Mesendoderm (in vitro differentiated cells): Measurements from ENCODE around the gene DACT3.

Experiments used
- DNase-seq: peaks from one replicate; pipeline ENCODE4 v3.0.0; 2013
- H2AK5ac ChIP-seq: 2 replicates; pipeline ENCODE4 v1.6.1; 2013; ENCODE audit warnings: low read length, inconsistent platforms
- H2BK120ac ChIP-seq: 2 replicates; pipeline ENCODE4 v1.6.1; 2013; ENCODE audit warnings: low read depth, mild to moderate bottlenecking, low read length, moderate library complexity, mixed read lengths
- H2BK15ac ChIP-seq: replicated peaks from 2 replicates; pipeline ENCODE4 v1.6.1; 2013; ENCODE audit warnings: low read depth, mild to moderate bottlenecking, moderate library complexity
- H2BK5ac ChIP-seq: 2 replicates; pipeline ENCODE4 v1.6.1; 2013; ENCODE audit warnings: low read length, inconsistent platforms
- H3K18ac ChIP-seq: 2 replicates; pipeline ENCODE4 v1.6.1; 2013; ENCODE audit warnings: mild to moderate bottlenecking, low read length, mixed read lengths
- H3K23ac ChIP-seq: one replicate; pipeline ENCODE4 v1.6.1; 2013; ENCODE audit warnings: low read length
- H3K27ac ChIP-seq: 2 replicates; pipeline ENCODE4 v1.5.1; 2013; ENCODE audit warnings: low read depth, mild to moderate bottlenecking, inconsistent platforms, low read length, moderate library complexity
- H3K27me3 ChIP-seq: 2 replicates; pipeline ENCODE4 v1.6.1; 2013; ENCODE audit warnings: low read length, control low read depth, mild to moderate bottlenecking, inconsistent platforms; ENCODE audit not compliant: insufficient read depth, poor library complexity
- H3K36me3 ChIP-seq: 2 replicates; pipeline ENCODE4 v1.6.1; 2013; ENCODE audit warnings: low read length, inconsistent platforms; ENCODE audit not compliant: control insufficient read depth, insufficient read depth
- H3K4ac ChIP-seq: one replicate; pipeline ENCODE4 v1.6.1; 2013; ENCODE audit warnings: low read depth, mild to moderate bottlenecking, low read length, moderate library complexity
- H3K4me1 ChIP-seq: 2 replicates; pipeline ENCODE4 v1.6.1; 2013; ENCODE audit warnings: low read depth, low read length, inconsistent platforms; ENCODE audit not compliant: control insufficient read depth
- H3K4me2 ChIP-seq: 2 replicates; pipeline ENCODE4 v1.6.1; 2013; ENCODE audit warnings: low read length
- H3K4me3 ChIP-seq: 2 replicates; pipeline ENCODE4 v1.5.1; 2013; ENCODE audit warnings: mild to moderate bottlenecking, low read length
- H3K56ac ChIP-seq: one replicate; pipeline ENCODE4 v1.6.1; 2013; ENCODE audit warnings: low read length
- H3K79me1 ChIP-seq: 2 replicates; pipeline ENCODE4 v1.6.1; 2013; ENCODE audit warnings: low read length, inconsistent platforms
- H3K79me2 ChIP-seq: 2 replicates; pipeline ENCODE4 v1.6.1; 2013; ENCODE audit warnings: mild to moderate bottlenecking, low read length; ENCODE audit not compliant: control insufficient read depth, insufficient read depth
- H3K9ac ChIP-seq: 2 replicates; pipeline ENCODE4 v1.6.1; 2013; ENCODE audit warnings: low read length, inconsistent platforms
- H4K5ac ChIP-seq: one replicate; pipeline ENCODE4 v1.6.1; 2013; ENCODE audit warnings: low read length
- H4K8ac ChIP-seq: one replicate; pipeline ENCODE4 v1.6.1; 2013; ENCODE audit warnings: low read depth, mild to moderate bottlenecking, control low read depth, low read length, moderate library complexity
- whole genome bisulfite sequencing: extraction: QIAGEN DNeasy Blood & Tissue Kit; methylation state at CpG from one replicate; pipeline ENCODE4 v1.1.7; 2013; ENCODE audit warnings: low lambda C conversion rate, missing lambda C conversion rate; ENCODE audit not compliant: insufficient coverage; ENCODE audit errors: extremely low coverage; 5-methylcytosine and 5-hydroxymethylcytosine counted together

DACT3 gene

GRCh38 chr19:46601318-46602224, 59.4 kb downstream of the DACT3 start, which contains the start of gene CALM3:
TSS of gene CALM3 (plus strand) at chr19:46601330. CDS start at chr19:46601435, 105 bp downstream.
- Histone ChIP-seq H3K4me2 (peak within 1 kb of the TSS; percentile 79), H3K18ac (peak within 1 kb of the TSS; percentile 99), H3K4ac (peak within 1 kb of the TSS; percentile 98), H3K79me1 (peaks cover 21% of the 10 kb centered on the region), H2BK15ac (no peak within 1 kb of the TSS), H2AK5ac (no peak within 1 kb of the TSS), H3K9ac (peak within 1 kb of the TSS; percentile 99), H2BK120ac (peak within 1 kb of the TSS; percentile 92), H4K8ac (peak within 1 kb of the TSS; percentile 7), H3K36me3 (peaks cover 4% of the 10 kb centered on the region), H3K4me3 (peak within 1 kb of the TSS; percentile 99), H4K5ac (no peak within 1 kb of the TSS), H3K56ac (peak within 1 kb of the TSS; percentile 96), H3K23ac (no peak within 1 kb of the TSS), H2BK5ac (peak within 1 kb of the TSS; percentile 97), H3K27ac (peak within 1 kb of the TSS; percentile 72), H3K27me3 (no peaks in the 10 kb centered on the region), H3K79me2 (peaks cover 51% of the 10 kb centered on the region), H3K4me1 (peaks cover 11% of the 10 kb centered on the region)
- WGBS = no CpG with 5 or more reads among the region's 51 CpGs
- no peak for DNase-seq

GRCh38 chr19:46600384-46601317, 60.3 kb downstream of the DACT3 start:
- H2BK5ac ChIP-seq = peak overlapping the region; percentile 97

GRCh38 chr19:46599716-46600373, 61.1 kb downstream of the DACT3 start:
- H2BK5ac ChIP-seq = no peak overlapping the region
- H3K36me3 ChIP-seq = no peaks in the 10 kb centered on the region
- no peak overlapping the region for H2AK5ac ChIP-seq
- H3K18ac ChIP-seq = no peak overlapping the region
- DNase-seq = peak; percentile 54
- no CpG with 5 or more reads among the region's 9 CpGs for WGBS
- H3K23ac ChIP-seq = no peak overlapping the region
- H3K4me1 ChIP-seq = peaks cover 11% of the 10 kb centered on the region
- no peak overlapping the region for H4K5ac ChIP-seq
- H3K56ac ChIP-seq = peak overlapping the region; percentile 58
- no peak overlapping the region for H3K4me2 ChIP-seq
- no peak overlapping the region for H3K4me3 ChIP-seq
- no peak overlapping the region for H3K27ac ChIP-seq
- no peak overlapping the region for H4K8ac ChIP-seq
- peaks cover 10% of the 10 kb centered on the region for H3K79me1 ChIP-seq
- peak overlapping the region; percentile 46 for H3K9ac ChIP-seq
- H3K27me3 ChIP-seq = no peaks in the 10 kb centered on the region
- H2BK120ac ChIP-seq = no peak overlapping the region
- peak overlapping the region; percentile 93 for H3K4ac ChIP-seq
- no peak overlapping the region for H2BK15ac ChIP-seq
- H3K79me2 ChIP-seq = peaks cover 37% of the 10 kb centered on the region

More at GRCh38 chr19:46600384-46601317, 60.3 kb downstream of the DACT3 start:
- H3K27me3 ChIP-seq = no peaks in the 10 kb centered on the region
- H3K9ac ChIP-seq = peak overlapping the region; percentile 99
- H3K56ac ChIP-seq = peak overlapping the region; percentile 96
- H2BK120ac ChIP-seq = no peak overlapping the region
- no CpG with 5 or more reads among the region's 93 CpGs for WGBS
- peak overlapping the region; percentile 37 for H3K4me3 ChIP-seq
- peak overlapping the region; percentile 99 for H3K18ac ChIP-seq
- peaks cover 11% of the 10 kb centered on the region for H3K4me1 ChIP-seq
- H3K4me2 ChIP-seq = peak overlapping the region; percentile 37
- H3K79me1 ChIP-seq = peaks cover 18% of the 10 kb centered on the region
- H4K8ac ChIP-seq = no peak overlapping the region
- DNase-seq = peak; percentile 99
- H3K23ac ChIP-seq = no peak overlapping the region
- peaks cover 45% of the 10 kb centered on the region for H3K79me2 ChIP-seq
- H2BK15ac ChIP-seq = no peak overlapping the region
- peak overlapping the region; percentile 94 for H3K4ac ChIP-seq
- H3K36me3 ChIP-seq = peaks cover 2% of the 10 kb centered on the region
- no peak overlapping the region for H4K5ac ChIP-seq
- no peak overlapping the region for H2AK5ac ChIP-seq
- H3K27ac ChIP-seq = peak overlapping the region; percentile 58

GRCh38 chr19:46598372-46598917, 62.5 kb downstream of the DACT3 start:
- Histone ChIP-seq H3K27me3 (no peaks in the 10 kb centered on the region), H3K56ac (no peak overlapping the region), H2BK5ac (no peak overlapping the region), H3K36me3 (no peaks in the 10 kb centered on the region), H3K27ac (no peak overlapping the region), H4K8ac (no peak overlapping the region), H3K4me3 (no peak overlapping the region), H3K18ac (no peak overlapping the region), H3K4me2 (no peak overlapping the region), H3K23ac (no peak overlapping the region), H2BK15ac (no peak overlapping the region), H3K4ac (no peak overlapping the region), H3K4me1 (peaks cover 6% of the 10 kb centered on the region), H3K79me1 (peaks cover 5% of the 10 kb centered on the region), H2AK5ac (no peak overlapping the region), H3K9ac (no peak overlapping the region), H3K79me2 (peaks cover 23% of the 10 kb centered on the region), H2BK120ac (no peak overlapping the region), H4K5ac (no peak overlapping the region)
- no peak for DNase-seq
- WGBS = no CpG with 5 or more reads among the region's 4 CpGs
